ENCODE measurements around the gene CNTN1.

DNA sequence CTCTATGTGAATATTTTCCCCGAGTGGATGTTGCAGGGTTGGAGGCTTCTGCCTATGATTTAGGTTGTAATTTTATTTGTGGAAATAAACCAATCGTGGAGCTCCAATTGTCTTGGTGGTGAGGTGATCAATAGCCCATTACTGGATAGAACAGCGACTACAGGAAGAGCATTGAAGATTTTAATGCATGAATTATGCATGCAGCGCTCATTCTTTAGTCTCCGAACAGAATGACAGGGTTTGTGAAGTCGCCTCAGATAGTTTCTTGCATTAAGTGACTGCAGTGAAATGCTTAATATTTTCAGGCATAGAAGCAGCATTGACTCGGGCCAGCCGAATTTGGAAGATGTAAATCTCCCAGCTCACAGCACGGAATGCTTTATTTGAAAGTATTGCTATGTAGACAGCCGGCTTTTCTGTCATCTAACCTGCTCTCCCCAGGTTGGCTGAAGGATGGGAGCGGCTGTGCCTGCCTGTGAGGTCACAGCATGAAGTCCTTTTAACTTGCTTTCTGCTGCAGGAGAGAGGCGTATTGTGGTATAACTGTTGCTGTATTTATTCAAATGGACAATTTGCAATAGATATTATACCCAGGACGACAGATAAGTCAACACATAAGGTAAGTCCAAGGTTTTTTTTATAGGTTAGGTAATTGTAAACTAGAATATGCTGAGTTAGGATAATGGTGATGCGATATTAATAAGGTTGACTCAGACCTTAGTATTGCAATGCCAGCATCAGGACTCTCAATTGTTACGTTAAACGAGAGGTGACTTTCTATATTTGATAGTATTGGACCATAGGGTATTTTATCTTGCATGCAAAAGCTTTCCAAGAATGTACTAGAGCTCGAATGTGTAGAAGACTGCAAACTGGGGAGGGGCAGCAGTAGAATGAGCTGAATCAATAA is 135.7 kb downstream of the CNTN1 start:
- TF ChIP-seq POLR2AphosphoS5 (IDR thresholded peaks at IDR 0.05; ENCODE audit: low read depth, low read length), result no peak
- TF ChIP-seq, protein P1, sequence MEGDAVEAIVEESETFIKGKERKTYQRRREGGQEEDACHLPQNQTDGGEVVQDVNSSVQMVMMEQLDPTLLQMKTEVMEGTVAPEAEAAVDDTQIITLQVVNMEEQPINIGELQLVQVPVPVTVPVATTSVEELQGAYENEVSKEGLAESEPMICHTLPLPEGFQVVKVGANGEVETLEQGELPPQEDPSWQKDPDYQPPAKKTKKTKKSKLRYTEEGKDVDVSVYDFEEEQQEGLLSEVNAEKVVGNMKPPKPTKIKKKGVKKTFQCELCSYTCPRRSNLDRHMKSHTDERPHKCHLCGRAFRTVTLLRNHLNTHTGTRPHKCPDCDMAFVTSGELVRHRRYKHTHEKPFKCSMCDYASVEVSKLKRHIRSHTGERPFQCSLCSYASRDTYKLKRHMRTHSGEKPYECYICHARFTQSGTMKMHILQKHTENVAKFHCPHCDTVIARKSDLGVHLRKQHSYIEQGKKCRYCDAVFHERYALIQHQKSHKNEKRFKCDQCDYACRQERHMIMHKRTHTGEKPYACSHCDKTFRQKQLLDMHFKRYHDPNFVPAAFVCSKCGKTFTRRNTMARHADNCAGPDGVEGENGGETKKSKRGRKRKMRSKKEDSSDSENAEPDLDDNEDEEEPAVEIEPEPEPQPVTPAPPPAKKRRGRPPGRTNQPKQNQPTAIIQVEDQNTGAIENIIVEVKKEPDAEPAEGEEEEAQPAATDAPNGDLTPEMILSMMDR (IDR thresholded peaks at IDR 0.05 in 2 of 3, conservative IDR thresholded peaks at IDR 0.05 in 1 of 3; ENCODE audit: borderline replicate concordance in 1 of 3, insufficient read depth in 1 of 3, low read depth in 2 of 3, low read length in 2 of 3), result no peak
- TF ChIP-seq, protein P2, sequence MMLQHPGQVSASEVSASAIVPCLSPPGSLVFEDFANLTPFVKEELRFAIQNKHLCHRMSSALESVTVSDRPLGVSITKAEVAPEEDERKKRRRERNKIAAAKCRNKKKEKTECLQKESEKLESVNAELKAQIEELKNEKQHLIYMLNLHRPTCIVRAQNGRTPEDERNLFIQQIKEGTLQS (IDR thresholded peaks at IDR 0.05), result no peak
- no peak for TF ChIP-seq POLR2A (IDR thresholded peaks at IDR 0.05; ENCODE audit: borderline replicate concordance, extremely low read depth, insufficient read depth, insufficient read length)
- TF ChIP-seq YY1 (IDR thresholded peaks at IDR 0.05; ENCODE audit: extremely low read depth, insufficient replicate concordance, low read depth, low read length), result no peak
- no peak for TF ChIP-seq ZNF274 (IDR thresholded peaks at IDR 0.05; ENCODE audit: low read depth, low read length)

Measured in HCT116 (cell line).